NCI-H526 treated with DMSO at 0.1 percent for 48 hours (cell line): ENCODE results near the gene IGFALS.

ENCODE experiments used
- DNase-seq: peaks from one replicate; lab custom pipeline; 2025; lab: John Stamatoyannopoulos, UW

The IGFALS gene

GRCh38 chr16:1766231-1766630 is 27.3 kb downstream of the IGFALS start:
- DNase-seq = no peak

DNA sequence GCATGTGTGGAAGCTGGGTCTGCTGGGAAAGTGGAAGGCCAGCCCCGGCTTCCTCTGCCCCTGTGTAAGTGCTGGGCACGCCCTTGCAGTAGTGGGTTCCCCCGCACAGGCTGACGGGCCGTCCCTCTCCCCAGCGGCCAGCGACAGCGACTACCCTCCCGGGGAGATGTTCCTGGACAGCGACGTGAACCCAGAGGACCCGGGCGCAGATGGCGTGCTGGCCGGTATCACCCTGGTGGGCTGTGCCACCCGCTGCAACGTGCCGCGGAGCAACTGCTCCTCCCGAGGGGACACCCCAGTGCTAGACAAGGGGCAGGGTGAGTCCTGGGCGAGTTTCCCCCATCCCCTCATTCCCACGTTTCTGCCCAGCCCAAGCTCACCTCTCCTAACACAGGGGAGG is 27.7 kb downstream of the IGFALS start:
- no peak for DNase-seq

DNA sequence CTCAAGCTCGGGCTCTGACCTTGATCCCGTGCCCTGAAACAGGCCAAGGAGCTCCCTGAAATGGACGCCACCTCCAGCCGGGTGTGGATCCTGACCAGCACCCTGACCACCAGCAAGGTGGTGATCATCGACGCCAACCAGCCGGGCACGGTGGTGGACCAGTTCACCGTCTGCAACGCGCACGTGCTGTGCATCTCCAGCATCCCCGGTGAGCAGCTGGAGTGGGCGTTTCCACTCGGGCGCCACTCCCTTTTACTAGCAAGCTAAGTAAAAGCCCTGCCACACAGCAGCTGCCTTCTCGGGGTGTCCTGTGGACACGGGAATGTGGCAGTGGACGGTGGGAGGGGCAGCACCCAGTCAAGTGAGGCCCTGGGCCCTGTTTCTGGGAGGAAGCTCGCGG is 28.5 kb downstream of the IGFALS start:
- DNase-seq = no peak

DNA sequence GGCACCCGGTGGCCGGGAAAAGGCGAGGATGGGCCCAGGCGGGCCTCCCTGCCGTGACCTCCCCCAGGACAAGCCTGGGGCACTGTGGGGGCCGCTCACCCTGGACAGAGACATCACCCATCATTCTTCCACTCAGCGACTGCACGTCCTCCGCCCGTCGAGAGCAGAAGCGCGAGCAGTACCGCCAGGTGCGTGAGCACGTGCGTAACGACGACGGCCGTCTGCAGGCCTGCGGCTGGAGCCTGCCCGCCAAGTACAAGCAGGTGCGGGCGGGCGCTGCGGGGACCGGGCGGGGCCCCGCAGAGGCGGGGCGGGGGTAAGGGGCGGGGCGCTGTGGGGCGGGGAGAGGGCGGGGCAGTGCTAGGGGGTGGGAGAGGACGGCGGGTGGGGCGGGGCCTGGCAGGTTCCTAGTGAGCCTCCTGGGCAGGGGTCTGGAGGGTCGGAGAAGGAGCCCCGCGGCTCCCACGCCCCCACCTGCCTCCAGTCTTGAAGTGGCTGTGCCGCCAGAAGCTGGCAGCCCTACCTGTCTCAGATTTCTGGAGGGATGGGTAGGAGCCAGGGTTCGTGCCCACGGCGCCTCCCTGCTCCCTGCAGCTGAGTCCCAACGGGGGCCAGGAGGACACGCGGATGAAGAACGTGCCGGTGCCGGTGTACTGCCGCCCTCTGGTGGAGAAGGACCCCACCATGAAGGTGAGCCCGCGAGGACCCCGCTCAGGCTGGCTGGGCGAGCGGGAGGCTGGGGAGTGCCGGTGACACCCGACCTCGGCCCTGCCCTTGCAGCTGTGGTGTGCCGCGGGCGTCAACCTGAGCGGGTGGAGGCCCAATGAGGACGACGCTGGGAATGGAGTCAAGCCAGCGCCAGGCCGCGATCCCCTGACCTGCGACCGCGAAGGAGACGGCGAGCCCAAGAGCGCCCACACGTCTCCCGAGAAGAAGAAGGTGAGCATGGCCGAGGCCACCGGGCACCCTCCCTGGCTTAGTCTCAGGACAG is 29.7 kb downstream of the IGFALS start:
- DNase-seq = no peak

DNA sequence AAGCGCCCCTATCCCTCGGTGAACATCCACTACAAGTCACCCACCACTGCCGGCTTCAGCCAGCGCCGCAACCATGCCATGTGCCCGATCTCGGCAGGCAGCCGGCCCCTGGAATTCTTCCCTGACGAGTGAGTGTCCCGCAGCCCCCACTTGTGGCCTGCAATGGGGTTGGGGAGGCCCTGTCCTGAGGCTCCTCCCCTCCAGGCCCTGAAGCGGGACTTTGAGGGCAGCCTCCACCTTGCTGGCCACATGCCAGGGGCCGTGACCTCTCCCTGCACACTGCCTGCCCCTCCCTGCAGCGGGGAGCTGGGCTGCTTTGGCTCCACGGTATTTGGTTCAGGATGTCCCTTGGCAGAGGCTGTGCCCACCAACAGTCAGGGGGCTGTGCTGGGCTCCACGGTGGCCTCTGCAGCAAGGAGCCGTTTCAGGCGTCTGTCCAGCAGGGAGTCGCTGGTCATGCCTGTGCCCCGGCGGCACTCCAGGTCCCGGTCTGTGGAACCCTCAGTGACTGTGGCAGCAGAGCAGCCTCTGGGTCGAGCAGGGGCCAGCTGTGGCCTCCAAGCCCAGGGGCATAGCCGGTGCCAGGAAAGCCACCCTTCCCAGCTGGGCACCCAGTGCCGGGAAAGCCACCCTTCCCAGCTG is 30.5 kb downstream of the IGFALS start:
- no peak for DNase-seq

GRCh38 chr16:1762196-1762878 is 31.2 kb downstream of the IGFALS start:
- DNase-seq = no peak

GRCh38 chr16:1761751-1762150 is 31.8 kb downstream of the IGFALS start:
- no peak for DNase-seq

- DNase-seq = no peak
Observed at GRCh38 chr16:1760911-1761310, 32.6 kb downstream of the IGFALS start.

GRCh38 chr16:1759511-1759910 is 34.0 kb downstream of the IGFALS start:
- DNase-seq = no peak

- DNase-seq = no peak
Observed at GRCh38 chr16:1758923-1759322, 34.6 kb downstream of the IGFALS start.

DNA sequence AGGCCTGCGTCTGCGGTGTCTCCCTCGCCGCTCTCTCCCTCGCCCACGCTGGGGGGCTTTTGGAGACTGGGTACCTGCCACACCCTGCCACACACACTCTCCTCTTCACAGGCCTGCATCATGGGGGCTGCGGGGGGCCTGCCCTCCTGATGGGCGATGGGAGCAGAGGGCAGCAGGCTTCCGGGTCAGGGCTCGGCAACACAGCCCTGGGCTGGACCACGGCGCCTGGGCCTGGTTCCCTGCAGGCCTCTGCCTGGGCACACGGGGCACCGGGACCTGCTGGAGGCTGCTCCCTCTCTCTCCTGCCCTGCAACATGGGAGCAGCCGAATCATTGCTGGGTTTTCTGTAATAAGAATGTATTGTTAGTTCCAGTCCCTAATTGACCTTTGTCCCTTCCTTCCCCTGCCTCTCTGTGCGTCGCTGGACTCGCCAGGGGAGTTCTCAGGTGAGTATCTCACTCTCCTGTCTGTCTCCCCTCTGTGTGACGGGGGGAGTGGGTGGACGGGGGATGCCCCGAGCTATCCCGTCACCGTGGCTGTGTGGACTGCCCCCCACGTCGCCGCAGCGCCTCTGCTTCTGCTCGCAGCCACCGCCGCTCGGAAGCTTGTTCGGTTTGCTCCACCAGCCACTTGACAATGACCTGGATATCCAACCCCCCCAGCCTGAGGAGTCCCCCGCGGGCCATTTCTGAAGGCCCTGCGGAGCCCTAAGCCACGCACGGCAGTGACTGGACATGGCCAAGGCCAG is 35.6 kb downstream of the IGFALS start:
- DNase-seq = no peak

DNA sequence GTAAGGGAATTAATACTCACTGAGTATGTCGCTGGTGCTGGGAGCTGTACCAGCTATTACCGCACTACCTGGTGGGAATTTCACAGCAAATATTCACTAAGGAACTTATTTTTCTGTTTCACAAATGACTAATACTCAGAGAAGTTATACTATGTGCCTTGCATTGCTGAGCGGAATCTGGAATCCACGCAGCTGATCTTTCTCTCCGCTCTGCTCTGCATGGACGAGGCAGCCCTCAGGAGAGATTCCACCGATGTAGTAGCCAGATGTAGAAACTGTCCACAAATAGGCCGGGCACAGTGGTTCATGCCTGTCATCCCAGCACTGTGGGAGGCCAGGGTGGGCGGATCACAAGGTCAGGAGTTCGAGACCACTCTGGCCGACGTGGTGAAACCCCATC is 39.3 kb downstream of the IGFALS start:
- DNase-seq = no peak

GRCh38 chr16:1752853-1753252 is 40.7 kb downstream of the IGFALS start:
- DNase-seq = no peak

- no peak for DNase-seq
Observed at GRCh38 chr16:1751946-1752345, 41.6 kb downstream of the IGFALS start.

- DNase-seq = no peak
Observed at GRCh38 chr16:1749152-1750117, 44.1 kb downstream of the IGFALS start.

DNA sequence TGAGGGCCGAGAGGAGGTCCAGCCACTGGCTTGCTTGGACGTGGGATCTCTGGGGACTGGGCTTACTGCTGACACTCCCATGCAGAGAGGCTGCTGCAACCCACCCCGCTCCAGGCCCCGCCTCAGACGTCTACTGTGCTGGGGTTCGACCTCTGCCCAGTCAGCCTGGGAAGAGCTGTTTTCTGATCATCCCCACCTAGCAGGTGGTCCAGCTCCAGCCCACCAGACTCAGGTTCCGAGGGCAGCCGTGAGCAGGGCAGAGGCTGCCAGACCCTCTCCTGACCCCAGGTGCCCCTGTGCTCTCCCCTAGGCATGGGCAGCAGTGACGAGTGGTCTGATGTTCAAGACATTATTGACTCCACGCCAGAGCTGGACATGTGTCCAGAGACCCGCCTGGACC is 45.6 kb downstream of the IGFALS start:
- no peak for DNase-seq

DNA sequence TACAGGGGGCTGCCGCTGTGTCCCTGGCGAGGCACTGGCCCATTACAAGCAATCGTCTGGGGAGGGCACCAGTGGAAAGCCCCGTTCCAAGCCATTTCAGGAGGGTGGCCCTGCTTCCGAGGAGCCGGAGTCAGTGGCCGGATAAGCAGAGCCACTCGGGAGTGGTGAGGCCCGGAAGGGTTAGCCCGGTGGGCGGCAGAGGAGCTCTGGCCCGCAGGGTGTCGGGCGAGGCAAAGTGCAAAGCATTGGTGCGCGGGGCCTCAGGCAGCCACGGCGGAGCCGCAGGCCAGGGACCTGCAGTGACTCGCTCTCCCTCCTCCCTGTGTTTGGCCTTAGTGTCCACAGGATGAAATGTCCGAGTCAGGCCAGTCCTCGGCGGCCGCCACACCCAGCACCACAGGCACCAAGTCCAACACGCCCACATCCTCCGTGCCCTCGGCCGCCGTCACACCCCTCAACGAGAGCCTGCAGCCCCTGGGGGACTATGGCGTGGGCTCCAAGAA is 46.8 kb downstream of the IGFALS start:
- DNase-seq = no peak

- DNase-seq = no peak
Observed at GRCh38 chr16:1745900-1746692, 47.4 kb downstream of the IGFALS start.

DNA sequence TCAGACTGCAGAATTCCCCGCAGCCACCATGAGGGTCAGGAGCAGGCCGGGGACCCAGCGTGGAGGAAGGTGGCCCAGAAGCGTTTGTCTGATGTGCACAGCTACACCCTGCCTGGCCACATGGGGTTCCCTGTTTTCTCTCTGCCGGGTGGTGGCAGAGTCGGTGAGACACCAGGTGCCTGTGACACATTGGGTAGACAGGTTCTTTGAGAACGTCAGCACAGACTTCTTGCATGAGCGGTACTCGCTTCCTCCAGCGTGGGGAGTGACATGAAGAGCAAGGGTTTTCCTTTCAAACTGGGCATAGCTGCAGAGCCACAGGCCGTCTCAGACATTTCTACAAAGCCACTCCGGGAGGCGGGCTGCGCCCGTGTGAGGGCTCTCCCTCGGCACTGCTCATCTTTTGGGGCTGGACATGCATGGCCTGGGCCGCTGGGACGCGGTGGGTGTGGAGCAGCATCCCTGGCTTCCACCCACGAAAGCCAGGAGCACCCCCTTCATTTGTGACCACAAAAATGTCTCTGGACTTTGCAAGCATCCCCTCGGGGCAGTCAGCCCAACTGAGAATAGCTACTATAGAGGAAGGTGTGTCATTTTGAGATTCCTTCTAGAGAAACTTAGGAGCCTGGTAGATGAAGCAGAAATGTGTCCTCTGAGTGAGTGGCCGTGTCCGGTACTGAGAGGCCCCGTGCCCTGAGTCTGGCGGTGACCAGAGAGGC is 48.2 kb downstream of the IGFALS start:
- no peak for DNase-seq
